T follicular helper cell (primary cell): Measurements from ENCODE around the gene CCSER1.

Experiments used
- DNase-seq: peaks from one replicate; pipeline ENCODE4 v3.0.0-alpha.2; 2020; ENCODE audit warnings: low read depth
- total RNA-seq, 2 experiments: gene quantifications; one replicate each; lab custom pipeline; 2026; lab: John Stamatoyannopoulos, UW

Gene CCSER1
- 0.56 to 1.3 reads per million in 2 experiments for total RNA-seq

DNA sequence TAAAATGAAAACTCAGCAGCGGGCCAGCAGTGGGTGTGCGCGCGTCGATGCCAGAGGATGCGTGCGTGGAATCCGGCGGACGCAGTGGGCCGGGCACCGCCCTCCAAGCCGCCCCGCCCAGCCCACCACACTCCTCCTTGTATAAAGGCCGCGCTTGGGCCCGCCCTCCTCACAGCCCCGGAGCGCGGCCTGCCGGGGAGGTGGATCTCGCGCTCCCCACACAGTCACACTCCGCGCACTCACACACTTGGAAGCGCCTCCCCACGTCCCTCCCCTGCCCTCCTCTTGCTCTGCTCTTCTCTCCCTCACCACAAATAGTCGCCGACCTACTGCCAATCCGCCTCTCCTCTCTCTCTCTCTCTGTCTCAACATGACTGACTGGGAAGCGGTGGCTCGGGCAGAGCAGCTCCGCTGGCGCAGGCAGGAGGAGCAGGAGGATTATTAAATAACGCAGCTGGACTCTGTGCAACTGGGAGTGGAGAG is at the start of gene CCSER1:
CCSER1 (plus strand) TSS at position 172 of the 483 bp plus-strand sequence.
- DNase-seq, result peak; percentile 19

DNA sequence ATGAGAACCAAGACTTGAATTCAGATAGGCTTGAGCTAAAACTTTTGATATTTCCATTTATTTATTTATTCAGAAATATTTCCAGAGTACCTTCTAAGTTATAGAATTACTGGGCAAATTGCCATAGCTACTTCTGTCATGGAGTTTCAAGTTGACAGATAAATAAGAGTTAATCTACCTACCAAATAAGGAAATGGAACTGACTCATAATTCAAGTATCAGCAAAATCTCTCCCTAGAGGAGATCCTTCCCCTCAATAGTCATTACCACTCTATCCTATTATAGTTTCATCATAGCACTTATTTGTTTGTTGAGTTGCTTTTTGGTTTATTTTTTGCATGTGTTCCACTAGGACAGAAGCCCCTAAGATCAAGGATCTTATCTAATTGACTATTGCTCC is 48.8 kb upstream of the CCSER1 start:
- no peak for DNase-seq

GRCh38 chr4:90080116-90080515 is 47.1 kb upstream of the CCSER1 start:
- no peak for DNase-seq

- DNase-seq, result no peak
These were observed 45.6 kb upstream of the CCSER1 start for GRCh38 chr4:90081432-90082144.

DNA sequence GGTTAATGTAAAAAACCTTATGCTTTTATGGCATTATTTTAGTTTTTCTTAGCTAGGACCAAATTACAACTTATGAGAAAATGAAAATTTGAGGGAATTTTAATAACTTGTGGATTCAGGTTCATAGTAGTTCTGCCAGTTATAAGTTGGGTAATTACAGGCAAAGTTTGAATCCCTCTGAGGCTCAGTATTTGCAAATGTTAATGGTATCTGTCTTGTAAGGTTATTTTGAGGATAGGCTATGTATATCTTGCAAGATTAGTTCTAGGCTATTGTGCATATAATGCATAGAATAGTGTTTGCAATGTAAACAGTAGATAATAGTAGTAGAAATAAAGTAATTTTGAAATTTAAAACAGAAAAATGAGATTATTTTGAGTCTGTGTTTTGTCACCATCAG is 44.7 kb upstream of the CCSER1 start:
- no peak for DNase-seq

DNA sequence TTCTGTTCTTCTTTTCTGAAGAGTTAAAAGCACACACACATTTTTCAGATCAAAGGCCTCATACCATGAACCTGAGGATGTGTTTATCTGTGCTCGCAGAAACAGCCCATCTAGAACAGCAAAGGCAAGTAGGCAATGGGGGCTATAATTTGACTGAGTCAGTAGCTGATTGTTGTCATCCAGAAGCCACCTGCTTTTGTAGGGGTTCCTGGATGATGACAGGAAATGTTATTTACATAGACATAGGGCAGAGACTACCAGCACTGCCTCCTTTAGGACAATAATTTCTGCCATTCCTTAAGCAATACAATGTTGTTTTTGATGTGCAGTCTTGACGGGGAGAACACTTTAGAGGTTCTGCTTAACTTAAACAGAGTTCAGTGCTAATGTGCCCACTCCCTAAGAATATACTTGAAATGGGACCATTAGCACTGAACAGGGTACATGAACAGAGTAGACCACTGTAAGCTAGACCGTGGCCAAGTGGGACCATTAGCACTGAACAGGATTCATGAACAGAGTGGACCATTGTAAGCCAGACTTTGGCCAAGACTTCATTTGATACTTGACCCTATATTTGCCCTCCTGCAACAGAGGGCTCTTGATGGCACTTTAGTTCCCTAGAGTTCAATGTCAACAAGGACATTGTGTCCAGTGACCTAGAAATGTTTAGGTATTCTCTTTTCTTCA is 42.8 kb upstream of the CCSER1 start:
- DNase-seq, result no peak

DNA sequence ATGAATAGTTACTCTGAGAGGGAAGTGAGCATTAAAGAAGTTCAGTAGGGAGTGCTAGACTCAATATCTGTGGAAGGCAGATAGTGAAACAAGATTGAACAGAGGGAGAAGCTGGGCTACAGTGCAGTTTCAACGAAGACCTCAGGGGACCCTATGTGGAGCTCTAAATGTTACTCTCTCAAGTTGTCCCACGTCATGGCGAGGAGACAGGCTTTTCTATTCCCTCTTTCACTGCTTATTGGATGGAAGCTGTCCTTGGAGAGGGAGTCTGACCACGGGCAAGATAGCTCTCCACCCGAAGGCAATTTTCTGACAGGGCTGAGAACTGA is 42.3 kb upstream of the CCSER1 start:
- DNase-seq, result no peak

- DNase-seq, result no peak
These were observed 33.7 kb upstream of the CCSER1 start for GRCh38 chr4:90093526-90093925.

DNA sequence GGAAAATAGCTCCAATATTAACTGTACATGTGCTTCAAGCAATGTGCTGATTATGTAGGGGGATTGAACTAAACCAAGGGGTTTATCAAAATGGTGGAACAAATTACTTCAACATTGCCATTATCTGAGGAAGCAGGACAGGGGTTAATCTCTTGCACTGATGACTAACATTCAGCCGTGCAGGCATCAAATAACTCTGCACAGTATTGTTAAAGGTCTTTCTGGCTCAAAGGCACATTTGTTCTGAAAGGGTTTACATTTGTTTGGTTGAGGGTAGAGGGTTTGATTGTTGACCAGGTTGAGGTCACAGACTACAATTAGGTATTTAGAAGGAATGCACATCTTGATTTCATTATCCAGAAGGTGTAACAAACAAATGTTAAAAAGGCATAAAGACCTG is 32.2 kb upstream of the CCSER1 start:
- no peak for DNase-seq

DNA sequence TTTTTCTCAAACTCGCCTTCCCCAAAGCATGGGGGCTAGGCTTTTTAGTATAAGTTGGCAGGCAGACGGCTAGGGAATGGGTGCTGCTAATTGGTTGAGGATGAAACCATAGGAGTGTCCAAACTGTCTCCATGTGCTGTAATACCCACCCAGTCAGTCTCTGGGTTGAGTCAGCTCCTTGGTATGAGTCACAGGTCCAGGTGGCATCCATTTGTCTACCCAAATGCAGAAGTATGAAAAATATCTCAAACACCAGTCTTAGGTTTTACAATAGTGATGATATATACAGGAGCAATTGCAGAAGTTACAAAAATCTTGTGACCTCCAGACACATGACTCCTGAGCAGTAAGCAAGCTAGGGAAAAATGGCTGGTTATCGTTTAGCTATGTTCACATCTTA is 27.4 kb upstream of the CCSER1 start:
- DNase-seq, result no peak

GRCh38 chr4:90103991-90104390 is 23.2 kb upstream of the CCSER1 start:
- no peak for DNase-seq

DNA sequence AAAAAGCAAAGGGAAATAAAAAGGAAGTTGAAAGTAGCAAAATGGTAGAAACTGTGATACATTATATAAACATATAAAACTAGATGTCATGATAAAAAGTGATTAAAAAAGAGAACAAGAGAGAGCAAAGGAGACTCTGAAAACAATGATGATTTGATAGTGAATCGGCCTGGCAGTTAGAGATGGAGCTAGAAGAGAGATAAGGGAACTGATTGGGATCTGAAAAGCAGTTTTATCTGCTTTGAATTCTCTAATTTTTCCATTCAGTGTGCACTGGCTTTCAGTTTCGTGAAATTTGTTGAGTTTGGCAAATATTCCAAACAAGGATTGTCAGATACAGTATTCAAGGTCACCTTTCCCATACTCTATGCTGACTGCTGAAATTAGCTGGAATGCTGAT is 21.9 kb upstream of the CCSER1 start:
- no peak for DNase-seq

- DNase-seq, result no peak
These were observed 14.5 kb upstream of the CCSER1 start for GRCh38 chr4:90112715-90113114.

- DNase-seq, result no peak
These were observed 13.2 kb upstream of the CCSER1 start for GRCh38 chr4:90113881-90114457.

DNA sequence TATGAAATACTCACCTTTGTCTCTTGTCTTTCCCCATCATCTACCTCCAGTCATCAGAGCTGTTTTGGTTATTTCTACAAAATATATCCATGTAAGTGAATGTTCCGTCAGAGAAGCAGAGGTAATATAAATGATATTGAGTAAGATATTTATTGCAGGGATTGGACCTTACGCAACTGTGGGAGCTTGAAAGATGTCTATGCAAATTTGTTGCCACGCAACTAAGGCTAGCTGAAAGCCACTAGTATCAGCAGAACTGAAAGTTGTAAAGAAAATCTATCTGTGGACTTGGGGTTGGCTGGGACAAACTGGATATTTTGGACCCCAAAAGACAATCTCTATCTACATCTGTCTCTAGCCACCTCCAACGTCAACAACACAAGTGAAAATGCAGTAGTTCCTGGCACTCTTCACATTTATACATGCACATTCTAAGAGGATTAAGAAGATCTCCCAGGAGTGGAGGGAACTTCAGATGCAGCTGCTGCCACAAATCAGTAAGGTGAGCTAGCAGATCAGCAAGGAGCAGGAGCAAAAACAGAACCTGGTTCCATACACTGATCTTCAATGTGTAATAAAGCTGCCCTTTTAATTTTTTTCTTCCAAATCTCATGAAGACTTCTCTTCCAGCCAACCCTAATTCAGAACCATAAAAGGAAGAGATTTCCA is 8.5 kb upstream of the CCSER1 start:
- DNase-seq, result no peak

DNA sequence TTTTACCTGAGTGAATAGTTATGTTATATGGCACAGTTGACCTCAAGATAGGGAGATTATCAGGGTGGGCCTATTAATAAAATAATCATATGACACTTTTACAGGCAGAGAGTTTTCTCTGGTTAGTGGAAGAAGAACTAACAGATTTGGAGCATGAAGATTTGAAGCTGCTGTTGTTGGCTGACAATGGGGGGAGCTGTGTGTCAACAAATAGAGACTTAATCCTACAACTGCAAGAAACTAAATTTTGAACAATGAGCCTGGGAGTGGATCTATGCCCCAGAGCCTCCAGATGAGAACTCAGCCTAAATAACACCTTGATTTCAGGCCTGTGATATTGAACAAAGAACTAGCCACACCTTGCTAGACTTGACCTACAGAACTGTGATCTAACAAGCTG is 7.2 kb upstream of the CCSER1 start:
- DNase-seq, result no peak

DNA sequence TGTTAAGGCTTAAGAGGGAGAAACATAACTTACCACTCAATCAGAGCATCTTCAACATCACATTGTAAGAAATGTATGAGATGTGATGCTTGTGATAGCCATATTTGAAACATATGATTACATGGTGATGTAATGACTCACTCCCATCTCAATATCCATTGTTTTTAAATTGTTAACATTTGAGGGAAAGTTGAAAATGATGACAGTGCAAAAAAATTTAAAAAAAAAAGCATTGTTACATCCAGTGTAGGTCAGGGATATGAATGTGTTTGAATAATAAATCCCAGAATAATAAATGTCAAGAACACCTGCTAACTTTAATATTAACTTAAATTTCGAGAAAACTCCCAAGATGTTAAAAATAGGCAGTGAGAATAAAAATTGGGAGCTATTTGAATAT is 6.4 kb upstream of the CCSER1 start:
- no peak for DNase-seq

DNA sequence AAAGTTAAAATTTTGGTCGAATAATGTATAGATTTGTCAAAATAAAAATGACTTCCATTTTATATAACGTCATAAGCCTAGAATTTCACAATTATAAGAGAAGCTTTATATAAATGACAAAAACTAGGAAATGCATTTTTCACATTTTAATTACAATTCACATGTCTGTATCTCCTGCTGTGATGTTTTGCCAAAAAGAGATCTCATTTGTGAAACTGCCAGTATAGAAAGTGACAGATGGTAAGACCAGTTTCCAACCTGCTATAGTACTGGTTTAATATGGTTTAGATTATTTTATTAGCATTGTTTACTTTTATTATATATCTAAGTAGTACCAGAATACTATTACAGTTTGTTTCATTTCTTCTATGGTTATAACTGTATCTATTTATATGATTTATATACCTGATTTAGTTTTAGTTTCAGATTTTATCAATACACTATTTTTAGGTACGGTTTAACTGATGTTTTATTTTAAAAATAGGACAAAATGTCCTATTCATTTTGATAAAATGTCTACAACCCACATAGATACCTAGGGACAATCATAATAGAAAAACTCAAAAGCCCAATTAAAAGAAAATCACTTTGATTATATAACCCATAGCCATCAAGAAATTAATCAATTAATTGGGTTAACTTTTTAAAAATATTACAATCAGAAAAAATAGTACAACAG is 5.4 kb upstream of the CCSER1 start:
- no peak for DNase-seq

GRCh38 chr4:90122355-90122748 is 4.8 kb upstream of the CCSER1 start:
- DNase-seq, result no peak

DNA sequence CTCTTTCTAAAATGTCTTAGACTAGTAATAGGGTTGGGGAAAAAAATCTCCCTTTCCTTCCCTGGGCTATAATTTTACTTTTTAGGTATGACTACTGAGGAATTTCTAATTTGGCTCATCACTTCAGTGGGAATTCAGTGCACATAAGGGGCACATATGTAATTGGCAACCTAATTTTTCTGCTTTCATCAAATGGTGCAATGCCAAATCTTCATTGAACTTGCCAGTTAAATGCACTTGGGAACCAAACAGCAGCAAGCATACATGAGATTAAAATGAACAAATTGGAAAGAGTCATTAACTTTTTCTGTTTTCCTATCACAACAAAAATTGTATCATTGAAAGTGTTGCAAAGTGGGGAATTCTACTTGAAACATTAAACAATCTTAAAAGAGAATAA is 2.9 kb upstream of the CCSER1 start:
- no peak for DNase-seq

GRCh38 chr4:90126805-90127204 is 389 bp upstream of the CCSER1 start:
- no peak for DNase-seq

DNA sequence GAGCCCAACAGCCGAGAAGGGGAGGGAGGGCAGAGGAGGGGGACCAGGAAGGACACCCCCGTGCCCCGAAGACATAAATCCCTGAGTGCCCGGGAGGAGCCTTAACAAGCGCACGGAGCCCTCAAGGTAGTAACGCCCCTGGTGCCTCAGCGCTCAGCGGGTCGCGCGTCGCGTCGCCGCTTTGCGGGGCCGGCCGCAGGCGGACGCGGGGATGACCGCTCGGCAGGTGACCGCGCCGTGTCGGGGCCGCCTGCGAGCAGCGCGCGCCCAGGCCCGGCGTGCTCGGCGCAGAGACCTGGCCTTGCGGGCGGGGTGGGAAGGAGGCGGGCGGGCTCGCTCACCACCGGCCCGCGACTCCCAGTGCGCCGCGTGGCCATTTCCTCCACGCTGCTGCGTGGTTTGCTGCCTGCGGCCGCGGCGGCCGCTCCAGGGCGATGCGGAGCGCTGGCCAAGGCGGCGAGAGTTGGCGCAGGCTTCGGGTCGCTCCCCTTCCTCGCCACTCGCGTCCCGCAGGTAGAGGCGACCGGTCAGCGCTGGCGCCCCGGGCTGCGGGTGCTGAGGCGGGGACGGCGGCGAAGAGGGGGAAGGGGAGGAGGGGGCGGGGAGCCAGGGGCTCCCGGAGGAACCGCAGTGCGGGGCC is 632 bp downstream of the CCSER1 start:
- DNase-seq, result no peak
